HepG2 (cell line): ENCODE measurements around the gene IAPP.

Experiments
- FOSL1 ChIP-seq: sonication (generic); formaldehyde crosslinking; IDR thresholded peaks from 2 replicates; pipeline ENCODE4 v1.9.0; 2021; ENCODE audit warnings: missing genetic modification reagents, borderline replicate concordance
- GTF3A ChIP-seq: sonication (generic); formaldehyde crosslinking; conservative IDR thresholded peaks from 2 replicates; pipeline ENCODE4 v1.4.0; 2020; ENCODE audit warnings: mild to moderate bottlenecking, missing genetic modification reagents
- HDAC1 ChIP-seq: sonication (generic); formaldehyde crosslinking; IDR thresholded peaks from 2 replicates; pipeline ENCODE4 v1.5.1; 2020; ENCODE audit warnings: mild to moderate bottlenecking, missing genetic modification reagents
- HOXA7 ChIP-seq: sonication (generic); formaldehyde crosslinking; IDR thresholded peaks from 2 replicates; pipeline ENCODE4 v1.8.1; 2022; ENCODE audit warnings: mild to moderate bottlenecking, missing genetic modification reagents, moderate library complexity
- NFE2L2 ChIP-seq: fragments of 150-350 bp; IDR thresholded peaks from 2 replicates; pipeline ENCODE4 v1.6.1; 2014; ENCODE audit warnings: low read length
- POLR2A ChIP-seq, 2 experiments: IDR thresholded peaks; 2 replicates each; pipeline ENCODE4 v1.6.1; 2011; ENCODE audit warnings: low read depth in 2 of 2, low read length in 2 of 2, mild to moderate bottlenecking in 1 of 2, moderate library complexity in 1 of 2; ENCODE audit not compliant: insufficient read depth in 1 of 2
- ZBTB46 ChIP-seq: sonication (generic); formaldehyde crosslinking; IDR thresholded peaks from 2 replicates; pipeline ENCODE4 v1.4.0; 2020; ENCODE audit warnings: mild to moderate bottlenecking, missing genetic modification reagents, borderline replicate concordance
- ZFP36L1 ChIP-seq: sonication (generic); formaldehyde crosslinking; IDR thresholded peaks from 2 replicates; pipeline ENCODE4 v1.8.0; 2022; ENCODE audit warnings: mild to moderate bottlenecking, missing genetic modification reagents, moderate library complexity
- ZNF143 ChIP-seq: sonication (generic); formaldehyde crosslinking; IDR thresholded peaks from 2 replicates; pipeline ENCODE4 v1.4.0; 2020; ENCODE audit warnings: missing genetic modification reagents
- ZNF598 ChIP-seq: sonication (generic); formaldehyde crosslinking; IDR thresholded peaks from 2 replicates; pipeline ENCODE4 v1.5.1; 2020; ENCODE audit warnings: mild to moderate bottlenecking, missing genetic modification reagents, borderline replicate concordance

GRCh38 chr12:21334771-21335325, 37.9 kb upstream of the IAPP start, which contains the start of gene SLCO1A2:
- TF ChIP-seq HDAC1 (CRISPR knock-in tag) (no peak), ZBTB46 (CRISPR knock-in tag) (no peak), FOSL1 (CRISPR knock-in tag) (no peak), ZNF143 (CRISPR knock-in tag) (no peak), ZNF598 (CRISPR knock-in tag) (no peak), POLR2A (IDR thresholded peaks at IDR 0.05; ENCODE audit: insufficient read depth in 1 of 2, low read depth in 2 of 2, low read length in 2 of 2) (no peak), HOXA7 (CRISPR knock-in tag) (no peak), NFE2L2 (no peak), ZFP36L1 (CRISPR knock-in tag) (no peak), GTF3A (CRISPR knock-in tag) (no peak)
